ENCODE data around the gene INPP4A.

INPP4A gene

GRCh38 chr2:98560256-98560771, 115.7 kb downstream of the INPP4A start:
- no peak for TF ChIP-seq CTCF (IDR thresholded peaks at IDR 0.05; ENCODE audit: low read depth, low read length)
- H3K4me3 ChIP-seq (ENCODE audit: low read depth, low read length): no peak overlapping the region

GRCh38 chr2:98561018-98561417, 116.4 kb downstream of the INPP4A start:
- TF ChIP-seq CTCF (IDR thresholded peaks at IDR 0.05; ENCODE audit: low read depth, low read length): no peak
- no peak overlapping the region for H3K4me3 ChIP-seq (ENCODE audit: low read depth, low read length)

GRCh38 chr2:98561902-98562695, 117.4 kb downstream of the INPP4A start:
- TF ChIP-seq CTCF (IDR thresholded peaks at IDR 0.05; ENCODE audit: low read depth, low read length): no peak
- H3K4me3 ChIP-seq (ENCODE audit: low read depth, low read length): no peak overlapping the region

GRCh38 chr2:98563394-98563793, 118.7 kb downstream of the INPP4A start:
- no peak overlapping the region for H3K4me3 ChIP-seq (ENCODE audit: low read depth, low read length)
- no peak for TF ChIP-seq CTCF (IDR thresholded peaks at IDR 0.05; ENCODE audit: low read depth, low read length)

GRCh38 chr2:98564541-98565132, 120.0 kb downstream of the INPP4A start:
- no peak for TF ChIP-seq CTCF (IDR thresholded peaks at IDR 0.05; ENCODE audit: low read depth, low read length)
- H3K4me3 ChIP-seq (ENCODE audit: low read depth, low read length): no peak overlapping the region

- H3K4me3 ChIP-seq (ENCODE audit: low read depth, low read length): no peak overlapping the region
- TF ChIP-seq CTCF (IDR thresholded peaks at IDR 0.05; ENCODE audit: low read depth, low read length): no peak
Measured at GRCh38 chr2:98565286-98565860, 120.7 kb downstream of the INPP4A start.

GRCh38 chr2:98565941-98566340, 121.3 kb downstream of the INPP4A start:
- no peak for TF ChIP-seq CTCF (IDR thresholded peaks at IDR 0.05; ENCODE audit: low read depth, low read length)
- no peak overlapping the region for H3K4me3 ChIP-seq (ENCODE audit: low read depth, low read length)

All from WI38 (cell line).